Measurements from ENCODE around the gene LPIN1.
"Not testable (repeated sequence)": the region's sequence is repeated elsewhere in the genome, so short reads cannot be mapped to it uniquely, and the experiment has no call there.

Gene LPIN1

DNA sequence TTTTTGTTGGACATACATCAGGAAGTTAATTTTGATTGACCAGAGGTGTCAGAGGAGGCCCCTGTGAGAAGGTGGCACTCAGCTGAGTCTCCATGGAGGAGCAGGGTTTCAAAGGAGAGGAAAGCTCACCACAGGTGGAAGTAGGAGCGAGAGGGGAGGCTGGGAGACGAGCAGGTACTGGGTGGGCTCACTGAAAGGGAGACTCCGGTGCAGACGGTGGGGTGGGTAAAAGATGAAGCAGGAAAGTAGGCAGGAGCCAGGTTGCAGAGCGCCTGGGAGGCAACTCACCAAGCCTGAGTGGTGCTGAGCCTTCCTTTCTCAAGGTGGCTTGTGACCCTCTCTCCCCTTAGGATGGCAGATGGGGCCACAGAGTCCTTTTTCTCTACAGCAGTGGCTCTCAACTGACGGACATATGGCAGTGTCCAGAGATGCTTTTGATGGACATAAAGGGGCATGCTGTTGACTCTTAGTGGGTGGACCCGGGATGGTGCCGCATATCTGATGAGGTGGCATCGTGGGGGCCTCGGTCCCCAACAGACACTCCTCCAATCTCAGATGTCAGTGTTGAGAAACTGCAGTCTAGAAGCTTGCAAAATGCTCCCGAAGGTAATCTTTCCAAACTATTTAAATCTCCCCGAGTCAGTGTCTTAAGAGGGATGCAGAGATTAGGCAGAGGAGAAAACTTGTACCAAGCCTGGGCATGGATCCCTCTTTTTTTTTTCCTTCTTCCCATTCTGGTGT, 64.0 kb downstream of the LPIN1 start:
- DNase-seq (ENCODE audit: low read depth) = no peak

DNA sequence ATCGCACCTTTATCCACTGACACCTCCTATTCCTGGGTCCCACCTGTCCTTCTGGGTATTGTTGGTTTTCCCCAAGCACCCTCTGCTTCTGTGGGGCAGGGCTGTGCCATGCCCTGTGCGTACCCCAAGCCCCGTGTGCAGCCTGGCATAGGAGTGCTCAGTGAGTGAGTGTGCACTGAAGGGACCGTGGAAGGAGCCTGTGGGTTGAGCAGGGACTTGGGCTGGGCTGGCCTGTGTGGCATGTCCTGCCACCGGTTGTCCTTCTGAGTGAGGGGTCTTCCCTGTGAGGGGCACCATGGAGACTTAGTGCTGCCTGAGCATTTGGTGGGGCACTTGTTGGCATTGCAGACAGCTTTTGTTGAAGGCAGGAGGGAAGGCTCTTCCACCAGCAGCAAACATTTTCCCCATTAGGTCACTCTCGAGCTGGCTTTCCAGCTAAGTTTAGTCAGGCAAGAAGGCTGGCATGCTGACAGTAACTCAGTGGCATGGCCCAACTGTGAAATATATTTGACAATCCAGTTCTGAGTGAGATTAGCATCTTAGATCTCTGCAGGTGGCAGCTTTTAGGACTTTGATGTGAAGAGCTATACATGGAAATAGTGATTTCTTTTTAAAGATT, 64.7 kb downstream of the LPIN1 start:
- no peak for DNase-seq (ENCODE audit: low read depth)

DNA sequence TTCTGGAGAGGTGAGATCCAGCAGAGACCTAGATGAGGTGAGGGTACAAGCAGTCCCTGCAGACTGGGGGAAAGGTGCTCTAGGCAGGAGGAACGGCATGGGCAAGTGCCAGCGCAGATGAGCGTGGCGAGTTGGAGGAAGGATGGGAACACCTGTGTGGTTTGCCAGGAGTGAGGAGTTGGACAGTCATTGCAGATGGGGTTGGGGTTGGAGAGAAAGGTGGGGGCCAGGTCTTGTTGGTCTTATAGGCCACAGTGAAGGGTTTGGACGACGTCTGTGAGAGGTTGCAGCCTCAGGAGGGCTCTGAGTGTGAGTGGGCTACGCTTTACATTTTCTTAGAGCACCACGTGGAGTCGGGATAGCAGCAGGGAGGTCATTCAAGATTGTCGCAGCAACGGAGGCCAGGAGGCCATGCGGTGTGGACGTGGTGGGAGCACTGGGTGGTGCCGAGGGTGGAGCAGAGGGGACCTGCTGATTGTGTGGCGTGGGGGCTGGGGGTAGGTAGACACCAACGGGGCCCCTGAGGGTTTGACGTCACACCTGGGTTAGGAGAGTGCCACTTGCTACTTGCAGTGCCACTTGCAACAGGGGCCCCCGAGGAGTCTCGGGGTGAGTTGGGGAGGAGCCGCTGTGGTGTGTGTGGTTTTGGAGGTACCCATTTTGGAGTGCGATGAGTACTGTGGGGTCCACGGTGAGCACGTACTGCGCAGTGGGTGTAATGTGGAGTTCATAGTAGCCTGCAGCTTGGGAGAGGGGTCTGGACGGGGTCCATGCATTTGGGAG, 66.2 kb downstream of the LPIN1 start:
- no peak for DNase-seq (ENCODE audit: low read depth)

DNA sequence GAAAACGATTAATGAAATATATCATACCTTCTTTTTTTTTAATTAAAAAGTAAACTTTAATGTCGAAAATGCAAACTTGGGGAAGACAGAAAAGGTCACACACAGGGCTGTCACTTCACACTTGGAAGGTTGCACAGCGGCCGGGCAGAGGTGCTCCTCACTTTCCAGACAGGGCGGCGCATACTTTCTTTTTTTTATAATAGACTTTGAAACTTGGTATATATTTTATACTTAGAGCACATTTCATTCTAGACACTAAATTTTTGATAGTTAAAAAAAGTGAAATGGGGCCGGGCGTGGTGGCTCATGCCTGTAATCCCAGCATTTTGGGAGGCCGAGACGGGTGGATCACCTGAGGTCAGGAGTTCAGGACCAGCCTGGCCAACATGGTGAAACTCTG, 66.9 kb downstream of the LPIN1 start:
- DNase-seq (ENCODE audit: low read depth) = not testable (repeated sequence)

DNA sequence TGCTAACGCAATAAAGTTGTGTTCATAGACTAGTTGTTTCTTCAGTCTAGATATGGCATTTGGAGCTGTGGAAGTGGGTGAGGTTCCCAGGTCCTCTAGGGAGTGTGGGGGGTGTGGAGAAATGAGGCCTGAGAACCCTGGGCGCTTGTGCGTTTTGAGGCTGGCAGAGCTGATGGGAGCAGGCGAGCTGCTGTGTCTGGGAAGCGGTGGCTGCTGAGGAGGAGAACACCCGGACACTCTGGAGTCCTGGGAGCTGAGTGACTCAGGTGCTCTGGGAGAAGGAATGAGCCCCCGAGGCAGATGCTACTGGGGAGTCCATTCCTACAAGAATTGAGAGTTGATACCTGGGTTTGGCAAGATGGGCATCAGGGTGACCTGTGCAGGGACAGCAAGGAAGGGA, 67.5 kb downstream of the LPIN1 start:
- DNase-seq (ENCODE audit: low read depth) = no peak

DNA sequence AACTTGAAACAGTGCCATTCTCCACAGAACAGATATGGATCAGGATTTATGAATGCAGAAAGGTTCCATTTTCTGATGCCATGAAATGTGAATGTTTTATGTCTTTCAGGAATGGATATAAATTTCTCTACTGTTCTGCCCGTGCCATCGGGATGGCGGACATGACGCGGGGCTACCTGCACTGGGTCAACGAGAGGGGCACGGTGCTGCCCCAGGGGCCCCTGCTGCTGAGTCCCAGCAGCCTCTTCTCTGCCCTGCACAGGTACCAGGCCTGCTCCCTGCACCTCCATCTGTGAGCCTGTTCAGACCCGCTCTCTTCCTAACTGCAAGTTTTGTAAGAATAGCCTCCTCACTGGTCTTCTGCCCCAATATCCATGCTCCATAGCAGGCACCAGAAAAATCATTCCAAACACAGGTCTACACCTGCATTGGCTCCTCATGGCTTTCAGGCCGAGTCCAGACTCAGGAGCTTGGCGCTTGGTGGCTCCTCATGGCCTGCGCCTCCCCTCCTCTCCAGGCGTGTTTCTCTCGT, 68.6 kb downstream of the LPIN1 start:
- DNase-seq (ENCODE audit: low read depth) = no peak

DNA sequence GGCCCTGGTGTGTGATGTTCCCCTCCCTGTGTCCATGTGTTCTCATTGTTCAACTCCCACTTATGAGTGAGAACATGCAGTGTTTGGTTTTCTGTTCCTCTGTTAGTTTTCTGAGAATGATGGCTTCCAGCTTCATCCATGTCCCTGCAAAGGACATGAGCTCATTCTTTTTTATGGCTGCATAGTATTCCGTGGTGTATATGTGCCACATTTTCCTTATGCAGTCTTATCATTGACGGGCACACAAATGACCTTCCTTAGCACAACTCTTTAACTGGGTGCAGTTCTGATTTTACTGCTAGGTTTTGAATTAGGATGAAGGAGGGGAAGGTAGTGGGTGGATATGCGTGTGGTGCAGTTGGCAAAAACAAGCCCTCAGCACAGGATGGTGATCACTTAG, 70.5 kb downstream of the LPIN1 start:
- not testable (repeated sequence) for DNase-seq (ENCODE audit: low read depth)

DNA sequence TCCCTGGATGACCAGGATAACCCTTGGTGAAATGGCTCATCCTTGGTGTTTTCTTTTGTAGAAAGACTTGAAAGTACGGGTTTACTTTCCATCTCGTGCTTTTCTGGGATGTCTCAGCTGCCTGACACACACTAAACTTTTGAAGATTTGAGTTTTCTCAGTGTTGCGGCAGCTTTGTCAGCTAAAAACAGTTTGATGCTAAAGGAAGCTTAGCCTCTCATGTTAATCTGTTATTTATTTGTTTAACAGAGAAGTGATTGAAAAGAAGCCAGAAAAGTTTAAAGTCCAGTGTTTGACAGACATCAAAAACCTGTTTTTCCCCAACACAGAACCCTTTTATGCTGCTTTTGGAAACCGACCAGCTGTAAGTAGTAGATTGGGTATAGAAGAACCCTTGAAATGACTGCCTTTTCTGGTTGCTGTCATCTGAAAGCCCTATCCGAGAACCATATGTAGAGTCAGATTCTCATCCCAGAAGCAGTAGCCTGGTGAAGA, 72.8 kb downstream of the LPIN1 start:
- DNase-seq (ENCODE audit: low read depth) = no peak

DNA sequence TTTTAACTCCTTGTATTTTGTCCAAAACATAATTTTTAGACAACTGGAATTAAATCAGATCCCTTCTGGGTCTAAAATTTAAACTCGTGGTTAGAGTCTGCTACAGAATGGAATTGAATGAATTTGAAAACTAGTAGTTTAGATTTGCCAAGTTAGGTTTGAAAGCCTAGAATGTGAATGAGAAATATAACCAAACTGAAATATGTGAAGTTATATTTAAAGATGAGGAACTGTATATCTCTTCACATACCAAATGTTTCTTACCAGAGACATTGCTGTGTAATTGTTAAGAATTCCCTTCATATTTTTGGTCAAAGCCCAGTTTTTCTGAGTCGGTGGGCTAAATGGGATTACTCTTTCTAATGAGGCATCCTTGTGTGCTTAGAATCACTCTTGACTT, 74.2 kb downstream of the LPIN1 start:
- no peak for DNase-seq (ENCODE audit: low read depth)

DNA sequence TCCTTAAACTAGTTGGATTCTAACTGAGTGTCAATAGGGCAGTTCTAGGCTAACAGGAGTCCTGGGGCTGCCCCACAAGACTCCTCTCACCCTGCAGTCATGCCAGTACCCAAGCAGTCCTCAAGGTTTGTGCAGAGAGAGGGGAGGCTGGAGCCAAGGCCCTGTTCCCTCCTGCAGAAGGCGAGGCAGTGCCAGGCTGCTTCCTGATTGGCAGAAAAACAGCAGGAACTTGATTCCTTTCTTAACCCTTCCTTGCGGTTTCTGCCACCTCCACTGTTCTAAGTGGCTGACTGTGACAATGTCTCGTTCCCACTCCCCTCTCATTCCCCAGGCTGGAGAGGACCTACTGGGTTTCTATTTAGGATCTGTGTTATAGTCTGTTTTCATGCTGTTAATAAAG, 75.3 kb downstream of the LPIN1 start:
- DNase-seq (ENCODE audit: low read depth) = no peak

DNA sequence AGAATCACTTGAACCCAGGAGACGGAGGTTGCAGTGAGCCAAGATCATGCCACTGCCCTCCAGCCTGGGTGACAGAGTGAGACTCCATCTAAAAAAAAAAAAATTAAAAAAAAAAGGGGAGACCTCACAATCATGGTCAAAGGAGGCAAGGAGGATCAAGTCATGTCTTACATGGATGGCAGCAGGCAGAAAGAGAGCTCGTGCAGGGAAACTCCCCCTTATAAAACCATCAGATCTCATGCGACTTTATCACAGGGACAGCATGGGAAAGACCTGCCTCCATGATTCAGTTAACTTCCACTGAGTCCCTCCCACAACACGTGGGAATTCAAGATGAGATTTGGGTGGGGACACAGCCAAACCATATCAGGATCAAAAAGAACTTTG, 75.9 kb downstream of the LPIN1 start:
- DNase-seq (ENCODE audit: low read depth) = not testable (repeated sequence)

DNA sequence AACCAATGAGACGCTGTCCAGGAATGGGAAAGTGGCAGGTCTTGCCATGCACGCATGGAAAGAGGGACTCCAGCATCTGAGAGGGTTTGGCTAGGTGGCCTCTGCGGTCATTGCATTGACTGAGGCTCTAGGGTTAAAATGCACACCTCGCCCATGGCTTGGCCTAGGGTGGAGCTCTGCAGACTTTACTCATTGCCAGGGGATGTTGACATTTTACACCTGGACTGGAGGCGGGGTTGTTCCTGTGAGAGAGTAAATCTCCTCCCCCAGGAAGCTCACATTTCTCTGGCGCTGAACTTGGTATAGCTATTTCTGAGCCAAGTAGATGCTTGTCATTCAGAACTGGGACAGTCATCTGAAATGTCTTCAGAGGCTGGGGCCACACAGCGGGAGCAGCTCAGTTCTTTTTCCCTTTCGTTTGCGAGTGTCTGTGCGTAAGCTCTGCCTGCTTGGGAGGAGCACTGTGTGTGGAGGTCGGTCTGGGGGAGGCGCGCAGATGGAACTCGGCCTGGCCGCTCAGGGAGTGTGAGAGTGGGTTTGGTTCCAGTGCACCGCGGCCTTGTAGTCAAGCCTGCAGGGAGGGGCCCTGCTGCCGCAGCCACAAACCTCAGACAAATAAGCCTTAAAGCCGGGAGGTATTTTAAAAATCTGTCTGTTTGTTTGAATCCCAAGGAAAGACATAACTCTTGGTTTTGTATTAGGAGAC, 76.5 kb downstream of the LPIN1 start:
- DNase-seq (ENCODE audit: low read depth) = no peak

DNA sequence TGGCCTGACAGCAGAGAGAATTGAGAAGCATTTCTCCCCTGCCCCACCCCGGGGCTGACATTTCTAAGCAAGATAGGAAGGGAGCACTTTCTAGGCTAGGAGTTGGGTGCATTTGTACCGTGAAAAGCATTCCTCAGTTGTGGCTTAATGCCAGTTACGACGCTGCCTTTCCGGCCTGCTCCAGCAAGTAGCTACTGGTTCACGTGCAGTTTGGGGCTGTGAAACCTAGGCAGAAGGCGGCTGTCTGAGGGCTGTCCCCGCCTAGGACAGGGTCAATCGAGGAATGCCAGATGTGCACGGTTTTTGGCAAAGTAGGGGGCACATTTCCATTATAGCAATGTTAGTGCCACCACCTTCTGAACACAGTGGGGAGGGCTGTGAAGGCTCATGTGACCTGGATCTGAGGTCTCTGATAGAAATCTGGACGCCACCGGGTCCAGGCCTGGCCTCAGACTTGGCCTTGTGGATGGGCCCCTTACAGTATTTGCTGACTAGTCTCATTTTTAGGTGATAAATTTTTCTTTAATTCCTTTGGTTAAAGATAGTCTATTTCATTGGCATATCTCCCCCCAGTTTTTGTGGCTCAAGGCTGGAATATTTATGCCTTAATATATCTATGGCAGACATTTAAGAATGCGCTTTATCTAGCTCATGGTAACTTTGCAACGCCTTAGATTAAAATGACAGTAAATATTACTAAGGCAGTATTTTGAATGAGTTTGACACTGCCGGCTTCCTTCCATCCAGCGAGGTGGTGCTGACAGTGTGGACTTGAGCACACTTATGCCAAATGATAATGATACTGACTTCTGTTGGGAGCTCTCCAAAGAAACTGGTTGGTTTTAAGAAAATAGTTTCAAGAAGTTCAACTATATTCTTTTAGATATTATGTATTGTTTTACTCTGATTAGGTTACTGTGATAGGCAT, 78.7 kb downstream of the LPIN1 start:
- DNase-seq (ENCODE audit: low read depth) = no peak

DNA sequence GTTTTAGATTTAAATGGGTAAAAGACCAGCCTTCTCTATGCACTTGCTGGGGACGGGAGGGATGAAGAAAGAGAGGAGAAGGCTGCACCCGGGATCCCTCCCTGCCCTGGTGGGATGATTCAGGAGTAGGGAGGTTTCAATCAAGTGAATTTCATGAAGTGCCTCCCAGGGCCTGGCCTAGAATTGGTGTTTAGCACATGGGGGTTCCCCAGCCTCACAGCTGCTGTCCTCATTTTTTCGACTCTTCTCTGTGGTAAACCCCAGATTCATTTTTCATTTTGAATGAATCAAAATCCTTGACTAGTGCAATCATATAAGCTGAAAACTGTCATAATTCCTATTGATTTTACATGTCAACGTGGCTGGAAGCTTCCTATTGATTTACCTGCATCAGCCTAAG, 81.1 kb downstream of the LPIN1 start:
- no peak for DNase-seq (ENCODE audit: low read depth)

DNA sequence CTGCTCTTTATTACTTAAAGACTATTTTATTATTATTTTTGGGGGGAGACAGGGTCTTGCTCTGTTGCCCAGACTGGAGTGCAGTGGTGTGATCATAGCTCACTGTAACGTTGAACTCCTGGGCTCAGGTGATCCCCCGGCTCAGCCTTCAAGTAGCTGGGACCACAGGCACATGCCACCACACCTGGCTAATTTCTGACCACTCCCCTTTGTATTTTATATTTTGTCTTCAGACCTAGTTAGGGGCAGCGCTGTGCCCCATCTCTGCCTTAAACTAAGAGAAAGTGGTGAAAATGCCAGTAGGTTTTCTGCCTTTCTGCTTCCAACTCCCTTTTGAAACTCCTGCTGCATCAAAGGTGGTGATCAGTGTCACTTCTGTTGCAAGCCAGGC, 82.5 kb downstream of the LPIN1 start:
- no peak for DNase-seq (ENCODE audit: low read depth)

DNA sequence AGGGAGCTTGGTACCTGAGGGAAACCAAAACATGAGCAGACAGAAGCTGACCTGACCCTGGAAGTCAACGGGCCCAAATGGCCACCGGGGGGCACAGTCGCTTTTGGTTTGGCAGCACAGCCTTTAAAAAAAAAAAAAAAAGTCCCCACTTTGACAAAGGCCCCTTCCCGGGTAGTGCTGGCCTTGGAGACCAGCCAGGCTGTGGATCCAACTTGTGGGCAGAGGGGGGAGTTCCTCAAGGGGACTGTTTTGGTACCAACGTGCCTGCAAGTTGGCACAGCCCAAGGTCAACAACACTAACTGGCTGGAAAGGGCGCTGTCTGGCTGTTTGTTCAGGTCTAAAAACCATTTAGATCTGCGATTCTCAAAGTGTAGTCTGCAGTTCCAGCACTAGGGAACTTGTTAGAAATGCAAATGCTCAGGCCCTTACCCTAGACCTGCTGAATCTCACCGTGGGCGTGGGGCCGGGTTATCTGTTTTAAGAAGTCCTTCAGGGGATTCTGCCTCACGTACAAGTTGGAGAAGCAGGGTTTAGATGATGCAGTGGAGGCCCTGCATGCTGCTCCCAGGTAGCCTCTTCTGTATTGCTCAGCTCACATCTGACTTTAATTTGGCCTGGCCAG, 83.0 kb downstream of the LPIN1 start:
- peak; percentile 41 for DNase-seq (ENCODE audit: low read depth)

DNA sequence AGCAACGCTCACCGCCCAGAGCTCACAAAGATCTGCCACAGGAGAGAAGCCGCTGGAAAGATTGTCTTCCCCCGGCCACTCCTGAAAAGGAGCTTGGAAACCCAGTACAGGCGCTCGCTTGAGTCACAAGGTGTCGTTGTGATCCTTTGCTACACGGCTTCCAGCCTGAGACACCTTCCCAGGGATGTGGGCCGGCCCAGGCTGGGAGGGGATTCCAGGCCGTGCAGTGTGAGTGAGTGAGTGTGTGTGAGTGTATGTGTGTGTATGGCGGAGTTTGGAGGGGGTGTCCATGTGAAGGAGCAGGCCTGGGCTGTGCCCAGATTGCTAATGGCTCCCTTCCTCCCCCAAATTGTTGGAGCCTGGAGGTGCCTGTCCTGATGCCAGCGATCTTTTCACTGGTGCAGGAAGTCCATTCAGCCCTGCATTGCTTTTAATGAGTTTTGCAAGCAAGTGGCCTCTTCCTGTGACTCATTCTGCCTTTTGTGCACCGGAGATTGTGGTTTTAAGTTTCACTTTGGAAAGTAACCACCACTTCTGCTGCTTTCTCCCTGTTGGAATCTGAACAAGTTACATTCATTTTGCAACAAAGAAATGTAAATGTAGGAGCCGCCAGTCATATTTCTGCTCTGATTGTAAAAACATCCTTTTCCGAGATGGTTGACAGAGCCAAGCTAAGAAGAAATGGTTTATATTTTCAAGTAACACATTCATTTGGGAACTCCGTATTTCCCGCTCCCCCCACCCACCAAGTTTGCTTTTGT, 83.7 kb downstream of the LPIN1 start:
- peak; percentile 26 for DNase-seq (ENCODE audit: low read depth)

DNA sequence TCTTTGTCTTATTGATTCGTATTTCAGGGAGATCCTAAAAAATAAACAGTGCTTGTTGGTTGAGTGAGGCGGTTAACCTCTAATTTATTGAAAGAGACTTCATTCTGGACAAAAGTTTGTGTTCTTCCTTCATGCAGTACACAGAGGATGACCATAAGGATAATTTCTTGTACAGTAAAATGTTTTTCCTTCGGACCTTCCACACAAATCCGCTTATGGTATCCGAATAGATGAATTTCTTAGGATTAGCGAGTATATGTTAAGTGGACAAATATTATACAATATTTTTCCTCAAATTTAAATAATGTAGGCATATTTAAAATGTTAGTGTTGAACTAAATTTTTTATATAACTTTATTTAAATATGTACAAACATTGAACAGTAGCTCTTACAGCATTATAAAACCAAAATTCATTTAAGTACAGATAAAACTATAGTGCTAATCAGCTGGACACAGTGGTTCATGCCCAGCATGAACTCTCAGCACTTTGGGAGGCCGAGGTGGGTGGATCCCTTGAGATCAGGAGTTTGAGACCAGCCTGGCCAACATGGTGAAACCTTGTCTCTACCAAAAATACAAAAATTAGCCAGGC, 84.4 kb downstream of the LPIN1 start:
- DNase-seq (ENCODE audit: low read depth) = no peak

DNA sequence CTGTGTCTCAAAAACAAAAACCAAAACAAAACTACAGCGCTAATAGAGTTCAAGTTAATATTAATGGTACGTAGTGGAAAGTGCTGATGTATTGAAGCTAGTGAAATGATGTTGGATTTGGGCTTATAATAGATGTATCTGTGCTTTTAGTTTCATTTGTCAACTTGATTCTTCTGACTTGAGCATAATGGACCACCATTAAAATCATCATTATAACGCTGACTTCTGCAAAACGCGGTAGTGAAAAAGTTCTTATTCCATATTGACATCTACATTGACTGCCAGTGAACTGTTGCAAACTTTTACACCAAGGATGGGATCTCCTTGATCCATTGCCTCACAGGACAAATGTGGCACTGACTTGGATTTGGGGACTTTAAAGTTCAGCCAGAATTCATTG, 85.0 kb downstream of the LPIN1 start:
- DNase-seq (ENCODE audit: low read depth) = no peak

Measured in stimulated activated CD4-positive, alpha-beta T cell treated with anti-CD3 and anti-CD28 coated beads, Interleukin-2, amount 100 ng/mL, for 4 hours (primary cell).